Heart left ventricle (tissue), 13 donors: Measurements from ENCODE around the gene DPH5.

Experiments used
- CTCF ChIP-seq, 12 donors: fragments of 200-600 bp; sonication (generic) in 4 of 12; IDR thresholded peaks; one replicate each; pipeline versions ENCODE4 v1.5.0 to v1.8.0; 2018 to 2022; ENCODE audit warnings: antibody characterized with exemption in 12 of 12, mild to moderate bottlenecking in 5 of 12
- POLR2A ChIP-seq, 2 donors: fragments of 450-650 bp; IDR thresholded peaks; one replicate each; pipeline ENCODE4 v1.6.1; 2017; ENCODE audit warnings: antibody characterized with exemption in 2 of 2, mild to moderate bottlenecking in 2 of 2, moderate library complexity in 2 of 2
- donor health status: ischemic (EF 13 %, LVEDD 7.1; RV severe dilation, severe dysfunction).
- donor health status: DM: no; HTN: yes; CAD: no.
- donor health status: DM: no; HTN: no; CAD: no.
- donor health status: ischemic (EF 25% LVEDD 6.9; RV normal size, moderate dysfunction).
- donor health status: ischemic (EF 25% LVEDD 5.7; RV mildly dilated, moderate dysfunction).
- donor health status: ischemic (EF 35%, LVEDD 5.7; RV mildly dilated, moderate dysfunction).
- donor health status: nonischemic (EF 11% LVEDD 7.7; RV severe dilation, severe dysfunction).
- donor health status: DM: yes; HTN: yes; CAD: no.
- donor health status: PGD.
- donor health status: ischemic (EF 29% LVEDD 5.4; RV normal size, mild dysfunction).
- donor health status: nonischemic (EF 23%, LVEDD 6.1; RV moderate dilation, normal function).

GRCh38 chr1:101044259-101044658 lies 18.7 kb upstream of the DPH5 start:
- TF ChIP-seq CTCF (IDR thresholded peaks at IDR 0.05): no peak
- TF ChIP-seq POLR2A (IDR thresholded peaks at IDR 0.05): no peak
